PC-9 (cell line): Measurements from ENCODE around the gene CEP350. TPM values are rescaled to one million over a fixed set of nuclear protein-coding genes. Genes with fewer than 3 reads are reported as not detected.
A peak's percentile ranks its signal among the peaks of the same experiment; 100 is the strongest.

Source experiments
- BruUV-seq: library from RNA; stranded (reverse); fragments of 400-500 nt; replicated peaks from 2 replicates; lab custom pipeline; 2021; lab: Mats Ljungman, UMichigan
- CTCF ChIA-PET: fragments of 300-600 bp; sonication (Branson Sonifier 250); formaldehyde crosslinking; loops from one replicate; lab custom pipeline; 2022; ENCODE audit warnings: antibody characterized with exemption; lab: Charles Lee
- POLR2A ChIA-PET: fragments of 300-600 bp; sonication (Branson Sonifier 250); formaldehyde crosslinking; loops from one replicate; lab custom pipeline; 2022; ENCODE audit warnings: antibody characterized with exemption; ENCODE audit not compliant: unreplicated experiment; lab: Charles Lee
- DNase-seq, 2 experiments: peaks; one replicate each; pipeline versions ENCODE4 v3.0.0 to v3.0.0-alpha.2; 2015 to 2022; ENCODE audit warnings: mixed read lengths in 1 of 2
- H2AFZ ChIP-seq: fragments of 200-600 bp; sonication (generic); 2 replicates; pipeline ENCODE4 v1.8.1; 2017; ENCODE audit warnings: antibody characterized with exemption
- H3F3A ChIP-seq: fragments of 200-600 bp; sonication (generic); 2 replicates; pipeline ENCODE4 v1.8.1; 2017; ENCODE audit warnings: antibody characterized with exemption, mild to moderate bottlenecking, low read depth; ENCODE audit not compliant: insufficient read depth
- H3K27ac ChIP-seq: fragments of 200-600 bp; sonication (generic); 2 replicates; pipeline ENCODE4 v1.6.1; 2016; ENCODE audit warnings: mixed run types
- H3K27me3 ChIP-seq: fragments of 200-600 bp; sonication (generic); 2 replicates; pipeline ENCODE4 v1.6.1; 2016; ENCODE audit warnings: low read depth, mixed run types; ENCODE audit not compliant: insufficient read depth
- H3K36me3 ChIP-seq: fragments of 200-600 bp; sonication (generic); 2 replicates; pipeline ENCODE4 v1.6.1; 2016; ENCODE audit warnings: low read depth, mixed run types
- H3K4me1 ChIP-seq: fragments of 200-600 bp; sonication (generic); replicated peaks from 2 replicates; pipeline ENCODE4 v1.6.1; 2016; ENCODE audit warnings: mixed run types; ENCODE audit not compliant: insufficient read depth
- H3K4me2 ChIP-seq: fragments of 200-600 bp; sonication (generic); 2 replicates; pipeline ENCODE4 v1.6.1; 2017; ENCODE audit warnings: mixed run types
- H3K4me3 ChIP-seq: fragments of 200-600 bp; sonication (generic); 2 replicates; pipeline ENCODE4 v1.6.1; 2016; ENCODE audit warnings: mixed run types
- H3K79me2 ChIP-seq: fragments of 200-600 bp; sonication (generic); 2 replicates; pipeline ENCODE4 v1.6.1; 2017; ENCODE audit warnings: low read depth, mixed run types
- H3K9me2 ChIP-seq: fragments of 200-600 bp; sonication (generic); 2 replicates; pipeline ENCODE4 v1.8.1; 2017; ENCODE audit warnings: mild to moderate bottlenecking; ENCODE audit not compliant: insufficient read depth
- H3K9me3 ChIP-seq: fragments of 200-600 bp; sonication (generic); 2 replicates; pipeline ENCODE4 v1.8.1; 2016; ENCODE audit warnings: low read depth; ENCODE audit not compliant: insufficient read depth
- H4K20me1 ChIP-seq: fragments of 200-600 bp; sonication (generic); 2 replicates; pipeline ENCODE4 v1.8.1; 2017; ENCODE audit not compliant: insufficient read depth
- CTCF ChIP-seq: fragments of 200-600 bp; sonication (generic); conservative IDR thresholded peaks from 2 replicates; pipeline ENCODE4 v1.6.1; 2017; ENCODE audit warnings: mixed run types, antibody characterized with exemption, mild to moderate bottlenecking, moderate library complexity
- EZH2 ChIP-seq: fragments of 200-600 bp; sonication (generic); IDR thresholded peaks from 2 replicates; pipeline ENCODE4 v1.8.0; 2017; ENCODE audit warnings: antibody characterized with exemption, low read depth
- intact Hi-C: fragments of 100-400 bp; cut with micrococcal nuclease; formaldehyde crosslinking; loops from one replicate; pipeline ENCODE4 v1.10.0; 2022; ENCODE audit not compliant: unreplicated experiment
- total RNA-seq: library from RNA; stranded (reverse); gene quantifications from 2 replicates; pipeline ENCODE4 v1.2.3, GENCODE V29; 2021

The CEP350 gene
- total RNA-seq, 1 experiment from 2014 or later, result 30.6 TPM

- Histone ChIP-seq H3K27ac (peak overlapping the region; percentile 70), H3K4me3 (no peak overlapping the region), H3K9me3 (no peaks in the 10 kb centered on the region), H3K4me2 (peak overlapping the region; percentile 16), H3K79me2 (no peaks in the 10 kb centered on the region), H3K27me3 (no peaks in the 10 kb centered on the region), H3K4me1 (peaks cover 24% of the 10 kb centered on the region), H3F3A (peaks cover 11% of the 10 kb centered on the region), H3K9me2 (no peaks in the 10 kb centered on the region), H3K36me3 (no peaks in the 10 kb centered on the region), H4K20me1 (no peaks in the 10 kb centered on the region), H2AFZ (peak overlapping the region; percentile 15; the same call in 1 of the 2 replicates)
- ChIA-PET CTCF (no interaction called here), POLR2A (interaction anchor here (0.7 kb wide), 1 partner anchor 1825 kb away, joined by 7 read pairs; no protein-coding TSS in a partner anchor)
- TF ChIP-seq CTCF, result no peak
- TF ChIP-seq EZH2, result no peak
- peak in 1 of 2 experiments; percentile 78 for DNase-seq
- no TSS peak for BruUV-seq
- intact Hi-C loops, result no loop called here
Measured at GRCh38 chr1:180136331-180136967, 181.8 kb downstream of the CEP350 start.

GRCh38 chr1:180136968-180137356, 182.4 kb downstream of the CEP350 start:
- DNase-seq, result peak in 1 of 2 experiments; percentile 63
- no peaks in the 10 kb centered on the region for H3K27me3 ChIP-seq
- H3K9me2 ChIP-seq, result no peaks in the 10 kb centered on the region
- no peak overlapping the region; the same call in 1 of the 2 replicates for H2AFZ ChIP-seq
- no peaks in the 10 kb centered on the region for H3K36me3 ChIP-seq
- no peaks in the 10 kb centered on the region for H3K79me2 ChIP-seq
- ChIA-PET POLR2A (interaction anchor here (0.7 kb wide), 1 partner anchor 1826 kb away, joined by 7 read pairs; no protein-coding TSS in a partner anchor), CTCF (no interaction called here)
- no peaks in the 10 kb centered on the region for H4K20me1 ChIP-seq
- peak overlapping the region; percentile 16 for H3K4me2 ChIP-seq
- peaks cover 11% of the 10 kb centered on the region for H3F3A ChIP-seq
- peaks cover 18% of the 10 kb centered on the region for H3K4me1 ChIP-seq
- intact Hi-C loops, result no loop called here
- no peak overlapping the region for H3K4me3 ChIP-seq
- H3K27ac ChIP-seq, result peak overlapping the region; percentile 70
- TF ChIP-seq EZH2, result no peak
- TF ChIP-seq CTCF, result no peak
- H3K9me3 ChIP-seq, result no peaks in the 10 kb centered on the region
- no TSS peak for BruUV-seq

- POLR2A ChIA-PET, result no interaction called here
- Histone ChIP-seq H3F3A (peaks cover 11% of the 10 kb centered on the region; the same call in 1 of the 2 replicates), H3K9me3 (no peaks in the 10 kb centered on the region), H2AFZ (no peak overlapping the region), H3K27ac (no peak overlapping the region), H3K79me2 (no peaks in the 10 kb centered on the region), H3K27me3 (no peaks in the 10 kb centered on the region), H3K4me2 (no peak overlapping the region), H3K4me1 (peaks cover 16% of the 10 kb centered on the region), H4K20me1 (no peaks in the 10 kb centered on the region), H3K36me3 (no peaks in the 10 kb centered on the region), H3K4me3 (no peak overlapping the region), H3K9me2 (no peaks in the 10 kb centered on the region)
- BruUV-seq, result no TSS peak
- TF ChIP-seq CTCF (no peak), EZH2 (no peak)
- CTCF ChIA-PET, result no interaction called here
- no peak for DNase-seq
- intact Hi-C loops, result no loop called here
Measured at GRCh38 chr1:180137776-180138175, 183.2 kb downstream of the CEP350 start.
